Measurements from ENCODE around the gene ZNF302. TPM values are rescaled to one million over a fixed set of nuclear protein-coding genes. Genes with fewer than 3 reads are reported as not detected.
"Not testable (repeated sequence)": the region's sequence is repeated elsewhere in the genome, so short reads cannot be mapped to it uniquely, and the experiment has no call there.

ZNF302 gene
- total and polyA plus RNA-seq, 10 donors: 18.9 to 36.1 (median 29.3) TPM

- no peak for DNase-seq
- intact Hi-C loops (cut with DNase I; ENCODE audit: low total_unique reads): no loop called here
- H3K27me3 ChIP-seq (replicated peaks in 1 of 7): no peaks in the 10 kb centered on the region
- peak overlapping the region in 4 of 8 donors; percentile 43 to 71 (median 70) for H3K27ac ChIP-seq
- TF ChIP-seq, protein P1, sequence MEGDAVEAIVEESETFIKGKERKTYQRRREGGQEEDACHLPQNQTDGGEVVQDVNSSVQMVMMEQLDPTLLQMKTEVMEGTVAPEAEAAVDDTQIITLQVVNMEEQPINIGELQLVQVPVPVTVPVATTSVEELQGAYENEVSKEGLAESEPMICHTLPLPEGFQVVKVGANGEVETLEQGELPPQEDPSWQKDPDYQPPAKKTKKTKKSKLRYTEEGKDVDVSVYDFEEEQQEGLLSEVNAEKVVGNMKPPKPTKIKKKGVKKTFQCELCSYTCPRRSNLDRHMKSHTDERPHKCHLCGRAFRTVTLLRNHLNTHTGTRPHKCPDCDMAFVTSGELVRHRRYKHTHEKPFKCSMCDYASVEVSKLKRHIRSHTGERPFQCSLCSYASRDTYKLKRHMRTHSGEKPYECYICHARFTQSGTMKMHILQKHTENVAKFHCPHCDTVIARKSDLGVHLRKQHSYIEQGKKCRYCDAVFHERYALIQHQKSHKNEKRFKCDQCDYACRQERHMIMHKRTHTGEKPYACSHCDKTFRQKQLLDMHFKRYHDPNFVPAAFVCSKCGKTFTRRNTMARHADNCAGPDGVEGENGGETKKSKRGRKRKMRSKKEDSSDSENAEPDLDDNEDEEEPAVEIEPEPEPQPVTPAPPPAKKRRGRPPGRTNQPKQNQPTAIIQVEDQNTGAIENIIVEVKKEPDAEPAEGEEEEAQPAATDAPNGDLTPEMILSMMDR (IDR thresholded peaks at IDR 0.05 in 8 of 11, conservative IDR thresholded peaks at IDR 0.05 in 3 of 11): no peak
- peak overlapping the region in 2 of 8 donors; percentile 28 to 51 for H3K4me3 ChIP-seq
- no peaks in the 10 kb centered on the region for H3K9me3 ChIP-seq
- H3K36me3 ChIP-seq: no peaks in the 10 kb centered on the region
- H3K4me1 ChIP-seq: peaks cover 0 to 15% (median 8%) of the 10 kb centered on the region in 6 donors
- WGBS, 5 donors: 74 to 86% (median 77%) methylated on average over 9 of the region's 9 CpGs
Observed at GRCh38 chr19:34666958-34667265, 10.6 kb upstream of the ZNF302 start.

GRCh38 chr19:34667349-34668076 is 10.0 kb upstream of the ZNF302 start:
- H3K4me3 ChIP-seq: peak overlapping the region in 2 of 8 donors; percentile 28 to 51
- TF ChIP-seq POLR2A (IDR thresholded peaks at IDR 0.05) (no peak), POLR2AphosphoS5 (IDR thresholded peaks at IDR 0.05) (no peak)
- TF ChIP-seq, protein P1 (IDR thresholded peaks at IDR 0.05 in 8 of 11, conservative IDR thresholded peaks at IDR 0.05 in 3 of 11): no peak
- no peaks in the 10 kb centered on the region for H3K27me3 ChIP-seq (replicated peaks in 1 of 7)
- no peaks in the 10 kb centered on the region for H3K36me3 ChIP-seq
- peaks cover 0 to 15% (median 8%) of the 10 kb centered on the region in 6 donors for H3K4me1 ChIP-seq
- intact Hi-C loops (cut with DNase I; ENCODE audit: low total_unique reads): no loop called here
- no peak for DNase-seq
- H3K27ac ChIP-seq: peak overlapping the region in 6 of 8 donors; percentile 43 to 71 (median 64)
- H3K9me3 ChIP-seq: no peaks in the 10 kb centered on the region
- 60 to 87% (median 81%) methylated on average over 12 to 17 of the region's 17 CpGs for WGBS, 5 donors

DNA sequence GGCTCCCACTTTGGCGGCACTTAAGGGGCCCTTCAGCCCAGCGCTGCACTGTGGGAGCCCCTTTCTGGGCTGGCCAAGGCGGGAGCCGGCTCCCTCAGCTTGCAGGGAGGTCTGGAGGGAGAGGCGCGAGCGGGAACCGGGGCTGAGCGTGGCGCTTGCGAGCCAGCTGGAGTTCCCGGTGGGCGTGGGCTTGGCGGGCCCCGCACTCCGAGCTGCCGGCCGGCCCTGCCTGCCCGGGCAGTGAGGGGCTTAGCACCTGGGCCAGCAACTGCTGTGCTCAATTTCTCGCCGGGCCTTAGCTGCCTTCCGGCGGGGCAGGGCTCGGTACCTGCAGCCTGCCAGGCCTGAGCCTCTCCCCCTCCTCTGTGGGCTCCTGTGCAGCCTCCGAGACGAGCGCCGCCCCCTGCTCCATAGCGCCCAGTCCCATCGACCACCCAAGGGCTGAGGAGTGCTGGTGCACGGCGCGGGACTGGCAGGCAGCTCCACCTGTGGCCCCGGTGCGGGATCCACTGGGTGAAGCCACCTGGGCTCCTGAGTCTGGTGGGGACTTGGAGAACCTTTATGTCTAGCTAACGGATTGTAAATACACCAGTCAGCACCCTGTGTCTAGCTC is 9.3 kb upstream of the ZNF302 start:
- DNase-seq; H3K9me3 ChIP-seq; H3K27me3 ChIP-seq (replicated peaks in 1 of 7); H3K36me3 ChIP-seq; intact Hi-C loops (cut with DNase I; ENCODE audit: low total_unique reads): not testable (repeated sequence)
- peak overlapping the region in 4 of 8 donors; percentile 43 to 70 (median 56) for H3K27ac ChIP-seq
- WGBS, 5 donors: 67 to 98% (median 96%) methylated on average over 3 to 36 of the region's 36 CpGs
- H3K4me3 ChIP-seq: peak overlapping the region in 1 of 8 donors; percentile 28
- H3K4me1 ChIP-seq: peaks cover 0 to 11% (median 5%) of the 10 kb centered on the region in 6 donors

DNA sequence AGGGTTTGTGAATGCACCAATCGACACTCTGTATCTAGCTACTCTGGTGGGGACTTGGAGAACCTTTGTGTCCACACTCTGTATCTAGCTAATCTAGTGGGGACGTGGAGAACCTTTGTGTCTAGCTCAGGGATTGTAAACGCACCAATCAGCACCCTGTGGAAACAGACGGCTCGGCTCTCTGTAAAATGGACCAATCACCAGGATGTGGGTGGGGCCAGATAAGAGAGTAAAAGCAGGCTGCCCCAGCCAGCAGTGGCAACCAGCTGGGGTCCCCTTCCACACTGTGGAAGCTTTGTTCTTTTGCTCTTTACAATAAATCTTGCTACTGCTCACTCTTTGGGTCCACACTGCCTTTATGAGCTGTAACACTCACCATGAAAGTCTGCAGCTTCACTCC is 8.8 kb upstream of the ZNF302 start:
- DNase-seq; intact Hi-C loops (cut with DNase I; ENCODE audit: low total_unique reads); H3K27me3 ChIP-seq (replicated peaks in 1 of 7); H3K9me3 ChIP-seq; H3K27ac ChIP-seq; H3K4me3 ChIP-seq; H3K4me1 ChIP-seq; H3K36me3 ChIP-seq: not testable (repeated sequence)
- 81 to 98% (median 92%) methylated on average over 4 to 5 of the region's 5 CpGs for WGBS, 5 donors

DNA sequence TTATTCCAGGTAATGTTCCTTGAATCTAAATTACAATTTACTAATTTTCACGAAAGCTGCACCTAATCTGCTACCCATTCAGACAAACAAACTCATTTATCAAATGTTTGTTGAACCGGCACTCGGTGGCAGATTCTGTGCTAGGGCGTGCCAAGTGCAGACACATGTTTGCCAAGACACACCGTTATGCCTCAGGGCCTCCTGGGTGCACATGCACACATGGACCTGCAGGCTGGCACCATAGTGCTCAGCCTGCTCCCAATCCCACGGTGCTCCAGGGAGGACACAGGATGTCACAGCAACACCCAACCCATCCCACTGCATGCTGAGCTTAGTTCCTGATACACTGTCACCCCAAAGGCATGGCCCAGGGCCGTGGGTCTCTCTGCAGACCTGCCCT is 8.2 kb upstream of the ZNF302 start:
- no peak for DNase-seq
- no peaks in the 10 kb centered on the region for H3K27me3 ChIP-seq (replicated peaks in 1 of 7)
- H3K27ac ChIP-seq: no peak overlapping the region
- no peaks in the 10 kb centered on the region for H3K9me3 ChIP-seq
- intact Hi-C loops (cut with DNase I; ENCODE audit: low total_unique reads): no loop called here
- no peaks in the 10 kb centered on the region for H3K36me3 ChIP-seq
- TF ChIP-seq, protein P1 (IDR thresholded peaks at IDR 0.05 in 8 of 11, conservative IDR thresholded peaks at IDR 0.05 in 3 of 11): no peak
- TF ChIP-seq POLR2AphosphoS5 (IDR thresholded peaks at IDR 0.05): no peak
- no peak for TF ChIP-seq POLR2A (IDR thresholded peaks at IDR 0.05)
- no peak overlapping the region for H3K4me3 ChIP-seq
- 84 to 98% (median 89%) methylated on average over 5 to 7 of the region's 7 CpGs for WGBS, 5 donors
- peaks cover 0 to 8% (median 4%) of the 10 kb centered on the region in 6 donors for H3K4me1 ChIP-seq
